HepG2 (cell line): ENCODE data around the gene HHLA2. TPM values are rescaled to one million over a fixed set of nuclear protein-coding genes. Genes with fewer than 3 reads are reported as not detected.

Source experiments
- ATAC-seq: fragments of 200-7000 bp; cut with Tn5 transposase; 3 replicates; pipeline ENCODE4 v1.9.1; 2020; ENCODE audit warnings: mild to moderate bottlenecking, moderate library complexity
- BruUV-seq: library from RNA; stranded (reverse); fragments of 400-500 nt; replicated peaks from 2 replicates; lab custom pipeline; 2021; lab: Mats Ljungman, UMichigan
- CTCF ChIA-PET: fragments of 300-600 bp; formaldehyde crosslinking; extraction: SDS; loops from one replicate; lab custom pipeline; 2021; ENCODE audit warnings: low total read pairs, inconsistent platforms, low intra/inter-chr PET ratio; lab: Yijun Ruan, JAX
- POLR2A ChIA-PET: fragments of 350-600 bp; sonication (Branson Sonifier 250); formaldehyde crosslinking; loops from one replicate; lab custom pipeline; 2020; ENCODE audit warnings: antibody characterized with exemption, inconsistent platforms; lab: Yijun Ruan, JAX
- DNase-seq: peaks from one replicate; pipeline ENCODE4 v3.0.0-alpha.2; 2015; ENCODE audit warnings: low spot score
- FAIRE-seq: peaks from 3 replicates; lab custom pipeline; 2011; peaks lifted over from hg19 to GRCh38; lab: Jason Lieb, UNC
- H2AFZ ChIP-seq: one replicate; pipeline ENCODE4 v1.6.1; 2011; ENCODE audit warnings: low read length, inconsistent platforms
- H3K27ac ChIP-seq: fragments of 300-600 bp; 3 replicates; pipeline ENCODE4 v1.8.0; 2011; ENCODE audit warnings: mixed run types, mild to moderate bottlenecking, mixed read lengths, low read length, inconsistent platforms; ENCODE audit not compliant: insufficient read depth; ENCODE audit errors: extremely low read length
- H3K27me3 ChIP-seq, 2 experiments: fragments of 200-600 bp in 1 of 2; 2 replicates in 1 of 2; 3 replicates in 1 of 2; pipeline versions ENCODE4 v1.6.0 to v1.8.0; 2011; ENCODE audit warnings: low read length in 2 of 2, mild to moderate bottlenecking in 2 of 2, moderate library complexity in 2 of 2, inconsistent platforms in 1 of 2; ENCODE audit not compliant: insufficient read depth in 2 of 2, control insufficient read depth in 1 of 2
- H3K36me3 ChIP-seq, 2 experiments: fragments of 200-600 bp in 1 of 2; replicated peaks in 1 of 2; 2 replicates in 1 of 2; 3 replicates in 1 of 2; pipeline versions ENCODE4 v1.5.1 to v1.8.0; 2011; ENCODE audit warnings: low read length in 2 of 2, inconsistent platforms in 1 of 2; ENCODE audit not compliant: insufficient read depth in 2 of 2, control insufficient read depth in 1 of 2
- H3K4me1 ChIP-seq: 2 replicates; pipeline ENCODE4 v1.5.1; 2012; ENCODE audit warnings: low read length, inconsistent platforms; ENCODE audit not compliant: insufficient read depth
- H3K4me2 ChIP-seq: 2 replicates; pipeline ENCODE4 v1.6.0; 2011; ENCODE audit warnings: low read depth, low read length, inconsistent platforms
- H3K4me3 ChIP-seq, 3 experiments: fragments of 200-600 bp in 1 of 3; sonication (generic), shearing (Covaris generic) in 1 of 3; replicated peaks in 1 of 3; 2 replicates each; pipeline ENCODE4 v1.5.1; 2011 to 2016; ENCODE audit warnings: low read length in 3 of 3, inconsistent platforms in 2 of 3, low read depth in 2 of 3, mild to moderate bottlenecking in 2 of 3, control low read depth in 1 of 3, mixed read lengths in 1 of 3; ENCODE audit not compliant: insufficient read depth in 1 of 3
- H3K79me2 ChIP-seq: one replicate; pipeline ENCODE4 v1.6.1; 2011; ENCODE audit warnings: low read length, inconsistent platforms; ENCODE audit not compliant: insufficient read depth
- H3K9ac ChIP-seq: 2 replicates; pipeline ENCODE4 v1.6.0; 2011; ENCODE audit warnings: mild to moderate bottlenecking, low read depth, low read length, inconsistent platforms; ENCODE audit not compliant: insufficient read depth
- H3K9me3 ChIP-seq: 2 replicates; pipeline ENCODE4 v1.5.1; 2012; ENCODE audit warnings: mild to moderate bottlenecking, low read length
- H4K20me1 ChIP-seq: 2 replicates; pipeline ENCODE4 v1.6.0; 2011; ENCODE audit warnings: inconsistent platforms, mild to moderate bottlenecking, low read length, moderate library complexity; ENCODE audit not compliant: insufficient read depth
- ETV5 ChIP-seq: IDR thresholded peaks from 2 replicates; pipeline ENCODE4 v1.6.1; 2018; ENCODE audit warnings: missing biosample characterization, missing genetic modification reagents, inconsistent platforms, borderline replicate concordance
- MIER2 ChIP-seq: IDR thresholded peaks from 2 replicates; pipeline ENCODE4 v1.6.1; 2016; ENCODE audit warnings: missing biosample characterization, missing genetic modification reagents
- MLXIP ChIP-seq: sonication (generic); formaldehyde crosslinking; IDR thresholded peaks from 2 replicates; pipeline ENCODE4 v1.9.0; 2021; ENCODE audit warnings: missing genetic modification reagents, borderline replicate concordance
- TRIM24 ChIP-seq: sonication (generic); formaldehyde crosslinking; IDR thresholded peaks from 2 replicates; pipeline ENCODE4 v1.8.0; 2022; ENCODE audit warnings: mild to moderate bottlenecking, missing genetic modification reagents
- ZBTB7A ChIP-seq: sonication (generic); formaldehyde crosslinking; IDR thresholded peaks from 2 replicates; pipeline ENCODE4 v1.8.0; 2022; ENCODE audit warnings: mild to moderate bottlenecking, missing genetic modification reagents
- ZFP36 ChIP-seq: fragments of 150-350 bp; IDR thresholded peaks from 2 replicates; pipeline ENCODE4 v1.6.1; 2018; ENCODE audit warnings: borderline replicate concordance, low read length, low read depth; ENCODE audit not compliant: partially characterized antibody
- ZNF256 ChIP-seq: sonication (generic); formaldehyde crosslinking; conservative IDR thresholded peaks from 2 replicates; pipeline ENCODE4 v1.4.0; 2020; ENCODE audit warnings: missing genetic modification reagents
- ZNF761 ChIP-seq: sonication (generic); formaldehyde crosslinking; conservative IDR thresholded peaks from 2 replicates; pipeline ENCODE4 v1.4.0; 2020; ENCODE audit warnings: mild to moderate bottlenecking, missing genetic modification reagents
- in situ Hi-C: cut with HindIII; loops from 2 replicates; pipeline ENCODE4 v1.10.0; 2017; ENCODE audit warnings: low pct_unique_long_range_greater_than_20kb; ENCODE audit not compliant: extremely low pct_ligation_motif_present
- intact Hi-C: fragments of 100-400 bp; cut with micrococcal nuclease; formaldehyde crosslinking; loops from one replicate; pipeline ENCODE4 v1.10.0; 2022; ENCODE audit not compliant: unreplicated experiment
- polyA plus RNA-seq, 8 experiments: library from polyadenylated mRNA; depleted of rRNA in 3 of 8; stranded (reverse) in 7 of 8; unstranded in 1 of 8; fragments of >200 nt; fragmentation: Illumina TruSeq in 4 of 8; extraction: Trizol in 4 of 8; gene quantifications; 2 replicates each; pipeline versions ENCODE4 v1.2.1 to v1.2.3, GENCODE V29; 2011 to 2016; ENCODE audit warnings: low read depth in 4 of 8, missing spikeins in 1 of 8, mixed read lengths in 1 of 8; ENCODE audit not compliant: insufficient read depth in 1 of 8
- total RNA-seq, 5 experiments: library from RNA; depleted of rRNA; stranded (reverse); fragments of >200 nt; fragmentation: Illumina TruSeq; extraction: Trizol; gene quantifications; 2 replicates each; pipeline ENCODE4 v1.2.3, GENCODE V29; 2016; ENCODE audit warnings: low read depth in 1 of 5

Gene HHLA2
- total and polyA plus RNA-seq, 2 of the 13 experiments (the other 11 are each of a cell fraction or from before 2014, with no cell fraction given) = not detected

- Histone ChIP-seq H4K20me1 (no peaks in the 10 kb centered on the region), H3K4me2 (no peak overlapping the region), H3K27ac (no peak overlapping the region), H3K27me3 (no peaks in the 10 kb centered on the region), H3K9ac (no peak overlapping the region), H3K9me3 (no peaks in the 10 kb centered on the region), H2AFZ (no peak overlapping the region), H3K4me3 (no peak overlapping the region), H3K4me1 (no peaks in the 10 kb centered on the region), H3K79me2 (no peaks in the 10 kb centered on the region), H3K36me3 (no peaks in the 10 kb centered on the region)
- no peak for TF ChIP-seq ZNF761 (CRISPR knock-in tag)
- TF ChIP-seq ZNF256 = no peak
- no peak for TF ChIP-seq ZFP36
- no peak for TF ChIP-seq ETV5
- TF ChIP-seq TRIM24 (CRISPR knock-in tag) = no peak
- no peak for TF ChIP-seq ZBTB7A (CRISPR knock-in tag)
- no peak for TF ChIP-seq MIER2
- no peak for TF ChIP-seq MLXIP (CRISPR knock-in tag)
- in situ Hi-C loops (no loop called here), intact Hi-C loops (no loop called here)
- no peak for FAIRE-seq
- no peak for ATAC-seq
- CTCF ChIA-PET = no interaction called here
- no peak for DNase-seq
- BruUV-seq = no TSS peak
- POLR2A ChIA-PET = no interaction called here
Observed at GRCh38 chr3:108329947-108330346, 33.6 kb downstream of the HHLA2 start.
